SIG-M5 treated with dmso at 0.1 percent for 504 hours (cell line): ENCODE results near the gene ULBP2.
"Not testable (repeated sequence)": the region's sequence is repeated elsewhere in the genome, so short reads cannot be mapped to it uniquely, and the experiment has no call there.

Experiments
- DNase-seq: peaks from one replicate; lab custom pipeline; 2025; ENCODE audit not compliant: unreplicated experiment; lab: John Stamatoyannopoulos, UW

ULBP2 gene

GRCh38 chr6:149908480-149908879, 33.3 kb upstream of the ULBP2 start:
- DNase-seq: not testable (repeated sequence)

- DNase-seq: no peak
Observed at GRCh38 chr6:149909701-149910470, 31.9 kb upstream of the ULBP2 start.

- no peak for DNase-seq
Observed at GRCh38 chr6:149910721-149911151, 31.1 kb upstream of the ULBP2 start.

GRCh38 chr6:149912680-149913079, 29.1 kb upstream of the ULBP2 start:
- DNase-seq: not testable (repeated sequence)

- DNase-seq: no peak
Observed at GRCh38 chr6:149913085-149913484, 28.7 kb upstream of the ULBP2 start.

GRCh38 chr6:149913540-149914240, 28.1 kb upstream of the ULBP2 start:
- DNase-seq: no peak

- no peak for DNase-seq
Observed at GRCh38 chr6:149915970-149916865, 25.6 kb upstream of the ULBP2 start.

- no peak for DNase-seq
Observed at GRCh38 chr6:149917679-149918078, 24.1 kb upstream of the ULBP2 start.

- no peak for DNase-seq
Observed at GRCh38 chr6:149918151-149918905, 23.5 kb upstream of the ULBP2 start.

- DNase-seq: not testable (repeated sequence)
Observed at GRCh38 chr6:149919126-149919833, 22.5 kb upstream of the ULBP2 start.

GRCh38 chr6:149919834-149920225, 22.0 kb upstream of the ULBP2 start:
- DNase-seq: no peak

GRCh38 chr6:149921361-149921760, 20.5 kb upstream of the ULBP2 start:
- DNase-seq: no peak

GRCh38 chr6:149922091-149922490, 19.7 kb upstream of the ULBP2 start:
- not testable (repeated sequence) for DNase-seq

GRCh38 chr6:149922642-149923326, 19.0 kb upstream of the ULBP2 start, which contains the start of gene RAET1G:
Gene RAET1G, minus strand, starts transcription at chr6:149923121. Its CDS starts 111 bp downstream, at chr6:149923010.
- peak; percentile 93 for DNase-seq

GRCh38 chr6:149923327-149923986, 18.4 kb upstream of the ULBP2 start:
- no peak for DNase-seq

- DNase-seq: no peak
Observed at GRCh38 chr6:149924206-149924932, 17.4 kb upstream of the ULBP2 start.

- DNase-seq: no peak
Observed at GRCh38 chr6:149924933-149925252, 16.9 kb upstream of the ULBP2 start.

- no peak for DNase-seq
Observed at GRCh38 chr6:149925253-149925973, 16.4 kb upstream of the ULBP2 start.
